Smooth muscle cell (in vitro differentiated cells): Measurements from ENCODE around the gene DUT. TPM values are rescaled to one million over a fixed set of nuclear protein-coding genes. Genes with fewer than 3 reads are reported as not detected.

ENCODE experiments used
- DNase-seq: peaks from one replicate; lab custom pipeline; 2025; ENCODE audit not compliant: unreplicated experiment; lab: John Stamatoyannopoulos, UW
- H2AFZ ChIP-seq: fragments of 200-600 bp; sonication (generic); 2 replicates; pipeline ENCODE4 v1.6.0; 2016; ENCODE audit warnings: antibody characterized with exemption, low read depth, mild to moderate bottlenecking
- H3F3A ChIP-seq: fragments of 200-600 bp; sonication (generic); 2 replicates; pipeline ENCODE4 v1.6.0; 2017; ENCODE audit warnings: antibody characterized with exemption, low read depth
- H3K27ac ChIP-seq: fragments of 200-600 bp; sonication (generic); 2 replicates; pipeline ENCODE4 v1.5.1; 2016; ENCODE audit warnings: low read depth, mild to moderate bottlenecking
- H3K27me3 ChIP-seq: fragments of 200-600 bp; sonication (generic); 2 replicates; pipeline ENCODE4 v1.6.1; 2016; ENCODE audit warnings: low read depth, mild to moderate bottlenecking
- H3K36me3 ChIP-seq: fragments of 200-600 bp; sonication (generic); 2 replicates; pipeline ENCODE4 v1.5.1; 2016; ENCODE audit warnings: low read depth
- H3K4me1 ChIP-seq: fragments of 200-600 bp; sonication (generic); 2 replicates; pipeline ENCODE4 v1.5.1; 2016; ENCODE audit warnings: low read depth
- H3K4me2 ChIP-seq: fragments of 200-600 bp; sonication (generic); 2 replicates; pipeline ENCODE4 v1.6.0; 2016; ENCODE audit warnings: mild to moderate bottlenecking
- H3K4me3 ChIP-seq: fragments of 200-600 bp; sonication (generic); 2 replicates; pipeline ENCODE4 v1.5.1; 2016; ENCODE audit warnings: mild to moderate bottlenecking
- H3K79me2 ChIP-seq: fragments of 200-600 bp; sonication (generic); 2 replicates; pipeline ENCODE4 v1.6.0; 2016; ENCODE audit warnings: low read depth, mild to moderate bottlenecking
- H3K9ac ChIP-seq: fragments of 200-600 bp; sonication (generic); 2 replicates; pipeline ENCODE4 v1.6.0; 2016; ENCODE audit warnings: low read depth
- H3K9me3 ChIP-seq: fragments of 200-600 bp; sonication (generic); replicated peaks from 2 replicates; pipeline ENCODE4 v1.5.1; 2016; ENCODE audit warnings: low read depth
- H4K20me1 ChIP-seq: fragments of 200-600 bp; sonication (generic); 2 replicates; pipeline ENCODE4 v1.6.0; 2016; ENCODE audit warnings: low read depth
- WGBS: methylation state at CpG from one replicate; pipeline ENCODE4 v1.1.7; 2016; ENCODE audit warnings: low lambda C conversion rate; 5-methylcytosine and 5-hydroxymethylcytosine counted together
- polyA plus RNA-seq: library from polyadenylated mRNA; unstranded; fragments of >200 nt; fragmentation: Nextera tagmentation; extraction: Ambion mirVana; gene quantifications from 2 replicates; pipeline ENCODE4 v1.2.1, GENCODE V29; 2016
- total RNA-seq: library from RNA; depleted of rRNA; stranded (reverse); fragments of >200 nt; gene quantifications from 2 replicates; pipeline ENCODE4 v1.2.3, GENCODE V29; 2014
- TF ChIP-seq, protein P1 (sequence below): fragments of 200-600 bp; sonication (generic); IDR thresholded peaks from 2 replicates; pipeline ENCODE4 v1.5.1; 2017; ENCODE audit warnings: borderline replicate concordance, mild to moderate bottlenecking, antibody characterized with exemption; ENCODE audit not compliant: insufficient read depth, poor library complexity, severe bottlenecking

Gene DUT
- total and polyA plus RNA-seq, 2 experiments from 2014 or later = 80.4 to 116 TPM

DNA sequence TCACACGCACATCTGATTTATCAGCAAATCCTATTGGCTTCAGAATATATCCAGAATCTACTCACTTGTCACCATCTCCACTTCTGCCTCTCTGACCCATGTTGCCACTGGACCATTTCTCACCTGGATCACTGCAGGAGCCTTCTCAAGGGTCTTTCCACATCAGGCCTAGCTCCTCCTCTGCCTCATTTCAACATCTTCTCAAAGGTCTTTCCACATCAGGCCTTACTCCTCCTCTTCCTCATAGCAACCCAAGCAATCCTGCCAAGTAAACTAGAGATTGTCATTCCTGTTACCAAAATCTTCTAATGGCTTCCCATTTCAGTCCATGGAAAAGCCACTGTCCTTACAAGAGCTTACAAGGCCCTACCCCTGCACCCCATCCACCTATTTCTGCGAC, 18.0 kb upstream of the DUT start:
- WGBS = 95% methylated on average over 2 of the region's 2 CpGs
- DNase-seq = no peak
- Histone ChIP-seq H3K79me2 (no peaks in the 10 kb centered on the region), H3K4me3 (no peak overlapping the region), H4K20me1 (no peaks in the 10 kb centered on the region), H3F3A (no peaks in the 10 kb centered on the region), H3K27ac (no peak overlapping the region), H3K27me3 (no peaks in the 10 kb centered on the region), H3K4me1 (no peaks in the 10 kb centered on the region), H3K9me3 (no peaks in the 10 kb centered on the region), H3K36me3 (no peaks in the 10 kb centered on the region), H3K4me2 (no peak overlapping the region), H3K9ac (no peak overlapping the region), H2AFZ (no peak overlapping the region)
- TF ChIP-seq, protein P1, sequence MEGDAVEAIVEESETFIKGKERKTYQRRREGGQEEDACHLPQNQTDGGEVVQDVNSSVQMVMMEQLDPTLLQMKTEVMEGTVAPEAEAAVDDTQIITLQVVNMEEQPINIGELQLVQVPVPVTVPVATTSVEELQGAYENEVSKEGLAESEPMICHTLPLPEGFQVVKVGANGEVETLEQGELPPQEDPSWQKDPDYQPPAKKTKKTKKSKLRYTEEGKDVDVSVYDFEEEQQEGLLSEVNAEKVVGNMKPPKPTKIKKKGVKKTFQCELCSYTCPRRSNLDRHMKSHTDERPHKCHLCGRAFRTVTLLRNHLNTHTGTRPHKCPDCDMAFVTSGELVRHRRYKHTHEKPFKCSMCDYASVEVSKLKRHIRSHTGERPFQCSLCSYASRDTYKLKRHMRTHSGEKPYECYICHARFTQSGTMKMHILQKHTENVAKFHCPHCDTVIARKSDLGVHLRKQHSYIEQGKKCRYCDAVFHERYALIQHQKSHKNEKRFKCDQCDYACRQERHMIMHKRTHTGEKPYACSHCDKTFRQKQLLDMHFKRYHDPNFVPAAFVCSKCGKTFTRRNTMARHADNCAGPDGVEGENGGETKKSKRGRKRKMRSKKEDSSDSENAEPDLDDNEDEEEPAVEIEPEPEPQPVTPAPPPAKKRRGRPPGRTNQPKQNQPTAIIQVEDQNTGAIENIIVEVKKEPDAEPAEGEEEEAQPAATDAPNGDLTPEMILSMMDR = no peak

DNA sequence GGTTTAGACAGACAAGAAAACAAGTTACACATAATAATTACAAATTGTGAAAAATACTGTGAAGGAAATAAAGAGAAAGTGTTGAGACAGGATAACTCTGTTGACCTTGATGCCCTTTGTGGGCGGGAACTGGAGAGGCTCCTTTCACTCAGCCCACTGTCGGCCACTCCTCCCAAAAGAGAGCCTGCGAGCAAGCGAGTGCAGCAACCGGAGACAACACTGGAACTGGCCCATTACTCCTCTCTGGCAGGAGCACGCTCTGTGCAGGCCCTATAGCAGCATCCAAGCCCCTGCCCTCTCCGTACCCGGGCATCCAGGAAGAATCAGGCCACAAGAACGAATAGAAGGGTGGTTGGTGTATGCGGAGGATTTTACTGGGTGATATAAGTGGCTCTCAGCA, 16.2 kb upstream of the DUT start:
- H3K4me2 ChIP-seq = no peak overlapping the region
- no peaks in the 10 kb centered on the region for H4K20me1 ChIP-seq
- no peaks in the 10 kb centered on the region for H3K4me1 ChIP-seq
- H3K9me3 ChIP-seq = no peaks in the 10 kb centered on the region
- 83% methylated on average over 10 of the region's 10 CpGs for WGBS
- TF ChIP-seq, protein P1 = no peak
- H3K27me3 ChIP-seq = no peaks in the 10 kb centered on the region
- no peak overlapping the region for H2AFZ ChIP-seq
- H3F3A ChIP-seq = no peaks in the 10 kb centered on the region
- H3K79me2 ChIP-seq = no peaks in the 10 kb centered on the region
- H3K4me3 ChIP-seq = no peak overlapping the region
- no peak for DNase-seq
- no peaks in the 10 kb centered on the region for H3K36me3 ChIP-seq
- H3K27ac ChIP-seq = no peak overlapping the region
- no peak overlapping the region for H3K9ac ChIP-seq

DNA sequence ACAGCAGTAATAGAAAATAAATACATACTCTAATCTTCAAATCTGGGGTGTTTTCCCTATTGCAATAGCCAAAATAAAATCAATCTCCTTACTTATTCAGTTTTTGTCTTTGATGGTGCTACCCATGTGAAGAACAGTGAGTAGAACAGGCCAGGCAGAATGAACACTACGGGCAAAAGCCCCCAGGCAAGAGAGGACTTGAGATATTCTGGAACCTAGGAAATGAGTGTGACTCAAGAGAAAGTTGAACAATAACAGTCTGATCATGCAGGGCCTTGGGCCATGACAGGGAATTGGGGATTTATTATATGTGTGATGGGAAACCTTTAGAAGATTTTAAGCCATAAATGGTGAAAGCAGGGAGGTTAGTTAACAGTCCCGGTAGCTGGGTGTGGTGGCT, 14.0 kb upstream of the DUT start:
- Histone ChIP-seq H2AFZ (no peak overlapping the region), H3K36me3 (no peaks in the 10 kb centered on the region), H3K4me3 (no peak overlapping the region), H3K27me3 (no peaks in the 10 kb centered on the region), H3K4me2 (no peak overlapping the region), H4K20me1 (no peaks in the 10 kb centered on the region), H3F3A (no peaks in the 10 kb centered on the region), H3K79me2 (no peaks in the 10 kb centered on the region), H3K4me1 (no peaks in the 10 kb centered on the region), H3K9ac (no peak overlapping the region), H3K9me3 (no peaks in the 10 kb centered on the region), H3K27ac (no peak overlapping the region)
- WGBS = 88% methylated on average over 2 of the region's 2 CpGs
- TF ChIP-seq, protein P1 = no peak
- DNase-seq = no peak

DNA sequence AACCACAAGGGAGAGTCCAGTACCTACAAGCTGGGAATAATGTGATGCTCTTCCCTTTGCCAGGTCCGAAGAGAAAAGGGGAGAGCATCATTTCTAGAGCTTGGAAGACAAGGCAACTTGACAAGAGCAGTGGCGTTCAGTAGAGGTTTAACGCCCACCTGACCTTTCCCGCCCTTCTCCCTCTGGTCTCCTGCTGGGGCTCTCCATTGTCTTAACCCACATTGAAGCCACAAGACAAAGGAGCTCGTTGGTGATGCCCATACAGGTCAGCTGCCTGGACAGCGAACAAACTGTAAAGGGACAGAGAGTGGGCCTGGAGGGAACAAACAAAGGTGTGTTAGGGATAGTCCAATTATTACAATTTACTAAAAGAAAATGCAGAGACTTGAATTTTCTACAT, 13.1 kb upstream of the DUT start:
- no peaks in the 10 kb centered on the region for H3K79me2 ChIP-seq
- no peak overlapping the region for H3K9ac ChIP-seq
- TF ChIP-seq, protein P1 = no peak
- no peak overlapping the region for H3K4me2 ChIP-seq
- H3K4me3 ChIP-seq = no peak overlapping the region
- 67% methylated on average over 6 of the region's 6 CpGs for WGBS
- no peak overlapping the region for H2AFZ ChIP-seq
- H3K36me3 ChIP-seq = no peaks in the 10 kb centered on the region
- DNase-seq = no peak
- no peaks in the 10 kb centered on the region for H3F3A ChIP-seq
- no peaks in the 10 kb centered on the region for H4K20me1 ChIP-seq
- no peaks in the 10 kb centered on the region for H3K4me1 ChIP-seq
- no peaks in the 10 kb centered on the region for H3K9me3 ChIP-seq
- no peaks in the 10 kb centered on the region for H3K27me3 ChIP-seq
- no peak overlapping the region for H3K27ac ChIP-seq
